ENCODE data around the gene SNX11.

The SNX11 gene

GRCh38 chr17:48100591-48101011, 7.0 kb upstream of the SNX11 start:
- peak in 1 of 2 experiments; percentile 49 for DNase-seq

- DNase-seq, result peak; percentile 92 to 96
Measured at GRCh38 chr17:48101012-48101720, 6.4 kb upstream of the SNX11 start, which contains the start of gene CBX1. CBX1 (minus strand) TSS chr17:48101478; CDS start chr17:48077004, 24,474 bp downstream.

DNA sequence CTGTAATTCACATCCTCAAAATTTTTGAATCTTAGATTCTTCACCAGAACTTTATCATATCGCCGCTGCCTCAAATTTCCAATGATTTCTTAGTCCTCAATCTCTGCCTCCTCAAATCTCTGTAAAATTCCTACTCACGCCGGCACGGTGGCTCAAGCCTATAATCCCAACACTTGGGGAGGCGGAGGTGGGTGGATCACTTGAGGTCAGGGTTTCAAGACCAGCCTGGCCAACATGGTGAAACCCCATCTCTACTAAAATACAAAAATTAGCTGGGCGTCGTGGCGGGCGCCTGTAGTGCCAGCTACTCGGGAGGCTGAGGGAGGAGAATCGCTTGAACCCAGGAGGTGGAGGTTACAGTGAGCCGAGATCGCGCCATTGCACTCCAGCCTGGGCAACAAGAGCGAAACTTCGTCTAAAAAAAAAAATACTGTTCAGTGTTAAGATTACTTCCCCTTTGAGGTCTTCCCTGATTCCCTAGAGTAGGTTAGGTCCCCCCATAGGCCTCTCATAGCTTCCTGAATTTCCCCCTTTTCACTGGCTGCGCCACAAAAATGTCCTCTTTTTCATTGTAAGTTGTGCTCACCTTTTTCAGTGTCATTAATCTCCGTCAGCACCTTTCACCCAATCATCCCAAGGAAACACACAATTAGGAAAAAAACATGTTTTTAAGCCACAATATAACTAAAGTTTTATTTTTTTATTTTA, 5.4 kb upstream of the SNX11 start:
- DNase-seq, result no peak

DNA sequence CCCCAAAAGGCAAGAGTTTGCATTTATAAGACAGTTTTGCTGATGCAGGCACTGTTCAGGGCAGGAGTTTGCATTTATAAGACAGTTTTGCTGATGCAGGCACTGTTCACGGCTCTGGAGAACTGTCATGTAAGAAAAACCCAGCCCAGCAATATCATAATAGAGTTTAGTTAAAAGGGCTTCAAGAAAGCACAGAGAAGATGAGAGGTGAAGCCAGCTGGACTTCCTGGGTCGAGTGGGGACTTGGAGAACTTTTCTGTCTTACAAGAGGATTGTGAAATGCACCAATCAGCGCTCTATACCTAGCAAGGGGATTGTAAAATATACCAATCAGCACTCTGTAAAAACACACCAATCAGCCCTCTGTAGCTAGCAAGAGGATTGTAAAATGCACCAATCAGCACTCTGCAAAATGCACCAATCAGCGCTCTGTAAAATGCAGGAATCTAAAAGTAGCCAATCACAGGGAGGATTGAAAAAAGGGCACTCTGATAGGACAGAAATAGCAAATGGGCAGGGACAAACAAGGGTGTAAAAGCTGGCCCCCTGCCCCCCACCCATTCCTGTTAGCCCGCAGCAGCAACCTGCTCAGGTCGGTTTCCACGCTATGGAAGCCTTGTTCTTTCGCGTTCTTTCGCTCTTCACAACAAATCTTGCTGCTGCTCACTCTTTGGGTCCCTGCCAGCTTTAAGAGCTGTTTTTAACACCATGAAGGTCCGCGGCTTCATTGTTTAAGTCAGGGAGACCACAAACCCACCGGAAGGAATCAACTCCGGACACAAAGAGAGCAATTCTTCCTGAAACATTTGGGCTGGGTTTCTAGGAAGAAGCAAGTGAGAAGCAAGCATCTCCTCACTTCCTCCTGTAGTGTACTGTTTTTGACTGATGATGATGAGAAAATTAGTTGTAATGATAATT, 4.5 kb upstream of the SNX11 start:
- no peak for DNase-seq

DNA sequence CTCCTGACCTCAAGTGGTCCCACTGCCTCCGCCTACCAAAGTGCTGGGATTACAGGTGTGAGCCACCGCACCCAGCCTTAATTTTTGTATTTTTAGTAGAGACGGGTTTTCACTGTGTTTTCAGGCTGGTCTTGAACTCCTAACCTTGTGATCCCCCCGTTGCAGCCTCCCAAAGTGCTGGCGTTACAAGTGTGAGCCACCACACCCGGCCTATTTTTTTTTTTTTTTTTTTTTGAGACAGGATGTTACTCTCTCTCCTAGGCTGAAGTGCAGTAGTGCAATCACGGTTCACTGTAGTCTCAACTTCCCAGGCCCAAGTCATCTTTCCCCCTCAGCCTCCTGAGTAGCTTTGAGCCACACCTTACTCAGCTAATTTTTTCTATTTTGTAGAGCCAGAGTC, 3.1 kb upstream of the SNX11 start:
- no peak for DNase-seq

GRCh38 chr17:48106802-48107136, 797 bp upstream of the SNX11 start:
- no peak for DNase-seq

- no peak for DNase-seq
Measured at GRCh38 chr17:48110761-48111160, 3.2 kb downstream of the SNX11 start.

DNA sequence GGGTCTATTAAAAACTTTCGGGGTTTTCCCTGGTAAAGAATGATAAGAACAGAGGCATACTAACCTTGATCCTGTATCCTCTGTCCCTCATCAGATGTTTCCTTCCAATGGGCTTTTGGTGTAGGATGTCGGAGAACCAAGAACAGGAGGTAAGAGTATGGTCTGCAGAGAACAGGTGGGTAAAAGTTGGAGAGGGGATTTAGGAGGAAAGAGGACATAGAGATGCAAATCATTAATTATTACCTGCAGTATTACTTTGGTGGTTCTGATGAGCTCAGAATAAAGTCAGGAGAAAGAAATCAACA, 4.3 kb downstream of the SNX11 start:
- no peak for DNase-seq

- DNase-seq, result no peak
Measured at GRCh38 chr17:48113201-48113676, 5.7 kb downstream of the SNX11 start.

DNA sequence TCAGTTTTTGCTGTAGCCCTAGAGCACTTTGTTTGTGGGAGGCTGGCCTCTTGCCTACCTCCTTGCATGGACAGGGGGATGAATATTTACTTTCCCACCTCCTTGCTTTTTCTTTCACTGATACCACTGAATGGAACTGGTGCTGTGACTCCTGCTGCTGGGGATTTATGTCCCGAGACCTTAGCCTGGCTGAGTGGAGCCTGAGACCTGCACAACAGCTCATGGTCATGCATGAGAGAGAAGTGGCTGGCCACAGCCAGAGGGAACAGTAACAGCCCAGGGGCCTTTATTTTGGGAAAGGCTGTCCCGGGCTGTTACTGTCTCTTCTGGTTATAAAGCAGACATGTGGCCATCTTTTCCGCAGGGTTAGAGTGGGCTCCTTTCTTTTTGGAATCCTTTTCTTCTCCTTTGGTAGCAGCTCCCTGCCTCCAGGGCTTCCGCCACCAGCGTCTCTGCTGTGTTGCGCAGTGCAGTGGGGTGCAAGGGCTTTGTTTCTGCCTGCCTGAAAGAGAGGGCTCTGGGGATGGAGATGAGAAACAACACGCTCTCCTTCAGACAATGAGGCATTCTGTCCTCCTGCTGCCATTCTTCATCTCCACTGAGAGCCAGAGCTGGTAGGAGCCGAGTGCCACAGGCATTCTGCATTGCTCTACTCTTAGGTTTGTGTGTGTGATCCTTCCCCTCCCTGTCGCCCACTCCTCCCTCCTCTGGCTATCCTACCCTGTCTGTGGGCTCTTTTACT, 14.5 kb downstream of the SNX11 start:
- DNase-seq, result no peak

DNA sequence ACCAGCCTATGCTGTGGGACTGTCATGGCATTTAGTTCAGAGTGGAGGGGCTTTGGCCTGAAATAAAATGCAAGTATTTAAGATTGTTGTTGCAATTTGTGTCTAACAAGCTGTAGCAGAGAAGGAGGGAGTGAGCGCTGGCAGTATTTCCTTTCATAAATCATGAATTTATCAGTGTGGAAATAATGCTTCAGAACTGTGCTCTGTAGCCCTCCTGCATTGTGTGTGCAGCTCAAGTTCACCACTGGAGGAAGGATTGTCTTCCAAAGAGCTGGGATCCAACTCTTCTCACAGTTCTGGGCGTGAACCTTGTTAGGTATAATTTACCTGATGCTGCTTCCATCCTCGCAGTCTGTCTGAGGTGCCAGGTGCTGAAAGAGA, 15.1 kb downstream of the SNX11 start:
- no peak for DNase-seq

GRCh38 chr17:48123111-48123510, 15.5 kb downstream of the SNX11 start:
- no peak for DNase-seq

DNA sequence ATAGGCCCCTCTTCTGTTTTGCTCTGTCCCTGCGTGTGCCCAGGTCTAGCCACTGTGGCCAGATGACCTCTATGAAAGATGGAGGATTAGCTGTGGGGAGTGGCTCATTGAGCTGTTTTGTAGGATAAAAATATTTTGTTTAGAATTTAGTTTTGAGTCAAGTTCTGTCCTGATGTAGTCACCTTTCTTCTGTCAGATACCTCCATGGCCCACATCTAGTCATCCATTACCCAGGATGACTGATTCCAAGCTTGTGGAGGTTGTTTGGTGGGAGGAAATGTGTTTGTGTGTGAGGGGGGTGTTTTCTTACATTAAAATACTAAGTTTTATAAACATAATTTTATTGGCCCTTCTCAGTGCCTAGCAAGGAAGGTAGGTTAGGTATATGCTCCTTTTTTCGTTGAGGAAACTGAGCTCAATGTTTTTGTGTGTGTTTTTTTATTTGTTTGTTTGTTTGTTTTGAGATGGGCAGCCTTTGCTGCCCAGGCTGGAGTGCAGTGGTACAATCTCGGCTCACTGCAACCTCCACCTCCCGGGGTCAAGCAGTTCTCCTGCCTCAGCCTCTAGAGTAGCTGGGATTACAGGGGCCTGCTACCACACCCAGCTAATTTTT, 16.3 kb downstream of the SNX11 start:
- no peak for DNase-seq

- DNase-seq, result no peak
Measured at GRCh38 chr17:48125829-48126531, 18.4 kb downstream of the SNX11 start.

- DNase-seq, result no peak
Measured at GRCh38 chr17:48126532-48126850, 18.9 kb downstream of the SNX11 start.

- DNase-seq, result no peak
Measured at GRCh38 chr17:48127371-48128051, 19.9 kb downstream of the SNX11 start.

DNA sequence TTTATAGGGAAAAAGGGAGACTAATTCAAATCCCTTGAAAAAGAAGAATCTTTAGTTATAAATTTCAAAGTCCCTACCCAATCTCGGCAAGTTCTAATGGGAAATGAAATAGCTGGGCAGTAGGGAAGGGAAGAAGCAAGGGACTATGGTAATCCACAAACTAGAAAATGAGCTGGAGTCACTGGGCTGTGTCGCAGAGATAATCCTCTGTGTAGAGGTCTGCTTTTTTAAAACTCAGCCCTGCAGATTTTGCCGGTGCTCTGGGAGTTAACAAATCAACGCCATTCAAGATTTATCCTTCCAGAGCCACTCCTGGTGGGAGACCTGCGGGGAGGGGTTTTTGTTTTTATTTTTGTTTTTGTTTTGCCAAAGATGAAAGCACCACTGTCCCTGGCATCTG, 20.8 kb downstream of the SNX11 start:
- DNase-seq, result no peak

GRCh38 chr17:48129981-48130380, 22.4 kb downstream of the SNX11 start:
- no peak for DNase-seq

DNA sequence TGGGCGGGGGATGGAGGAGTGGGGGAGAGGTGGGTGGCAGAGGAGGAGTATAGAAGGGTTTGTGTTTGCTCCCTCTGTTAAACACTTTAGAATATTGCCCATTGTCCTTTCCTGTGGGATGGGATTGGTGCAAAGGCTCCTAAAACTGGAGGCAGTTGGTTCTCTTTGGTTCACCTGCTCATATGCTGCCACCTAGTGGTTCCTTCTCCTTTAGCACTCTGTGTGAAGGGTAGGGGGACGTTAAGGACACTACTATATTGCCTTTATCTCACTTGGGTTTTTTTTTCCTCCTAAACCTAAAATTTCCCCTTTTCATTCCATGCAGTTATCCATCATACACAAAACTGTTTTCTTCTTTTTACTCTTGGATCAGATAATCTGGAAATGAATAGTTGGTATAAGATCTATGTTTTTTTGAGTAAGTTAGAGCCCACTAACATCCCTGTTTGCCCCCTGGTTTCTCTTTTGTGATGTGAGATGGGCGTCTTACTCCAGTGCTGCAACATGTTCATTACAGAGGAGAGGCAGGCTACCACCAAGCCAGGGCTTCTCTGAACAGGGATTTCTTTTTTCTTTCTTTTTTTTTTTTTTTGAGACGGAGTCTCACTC, 23.8 kb downstream of the SNX11 start:
- DNase-seq, result peak; percentile 57 to 63

DNA sequence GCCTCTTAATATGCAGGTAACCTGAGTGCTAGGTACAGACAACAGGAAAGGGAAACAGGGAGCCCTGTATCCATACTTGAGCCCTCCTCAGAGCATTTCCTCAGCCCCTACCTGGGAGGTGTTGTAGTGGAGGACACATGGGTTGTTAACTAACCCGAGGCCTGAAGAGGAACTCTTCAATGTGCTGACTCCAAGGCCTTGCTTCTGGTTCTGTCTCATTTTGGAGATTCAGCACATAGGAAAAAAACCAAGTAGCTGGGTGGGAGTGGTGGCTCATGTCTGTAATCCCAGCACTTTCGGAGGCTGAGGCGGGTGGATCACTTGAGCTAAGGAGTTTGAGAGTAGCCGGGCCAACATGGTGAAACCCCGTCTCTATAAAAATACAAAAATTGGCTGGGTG, 24.8 kb downstream of the SNX11 start:
- DNase-seq, result no peak

DNA sequence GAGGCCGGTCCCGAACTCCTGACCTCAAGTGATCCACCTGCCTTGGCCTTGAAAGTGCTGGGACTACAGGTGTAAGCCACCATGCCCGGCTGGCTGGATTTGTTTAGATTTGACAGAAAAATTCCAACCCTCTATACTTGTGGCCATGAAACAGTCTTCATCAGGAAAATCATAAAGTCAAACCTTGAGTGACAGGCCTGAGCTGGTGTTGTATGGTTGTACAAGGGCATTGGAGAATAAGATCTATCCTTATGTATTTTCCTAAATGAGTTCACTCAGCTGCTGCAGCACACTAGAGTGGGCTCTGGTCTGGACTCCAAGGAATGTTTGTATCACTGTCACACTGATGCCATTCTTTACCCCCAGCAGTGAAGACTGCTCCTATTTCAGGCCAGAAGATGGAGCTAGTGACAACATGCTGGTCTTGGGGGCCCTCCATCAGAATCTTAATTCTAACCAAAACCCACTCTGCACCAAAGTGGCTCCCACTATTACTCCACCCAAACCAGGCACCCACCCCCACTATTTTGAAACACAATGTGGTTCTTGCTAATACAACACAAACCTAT, 27.4 kb downstream of the SNX11 start:
- no peak for DNase-seq
